Activated CD8-positive, alpha-beta memory T cell treated with anti-CD3 and anti-CD28 coated beads, Interleukin-2, amount 50 U/mL, for 4 hours (primary cell): ENCODE measurements around the gene THBD.

Experiments
- DNase-seq: peaks from one replicate; pipeline ENCODE4 v3.0.0-alpha.2; 2020

THBD gene

GRCh38 chr20:23083553-23084220 is 34.2 kb upstream of the THBD start:
- DNase-seq: no peak

- DNase-seq: no peak
Measured at GRCh38 chr20:23082846-23083552, 33.5 kb upstream of the THBD start.

GRCh38 chr20:23081263-23081819 is 31.9 kb upstream of the THBD start:
- no peak for DNase-seq

- DNase-seq: no peak
Measured at GRCh38 chr20:23080521-23080920, 31.0 kb upstream of the THBD start.

GRCh38 chr20:23079926-23080325 is 30.5 kb upstream of the THBD start:
- DNase-seq: no peak

GRCh38 chr20:23079016-23079351 is 29.5 kb upstream of the THBD start:
- no peak for DNase-seq

GRCh38 chr20:23078351-23079015 is 29.0 kb upstream of the THBD start:
- no peak for DNase-seq

GRCh38 chr20:23077277-23077676 is 27.8 kb upstream of the THBD start:
- DNase-seq: no peak

- DNase-seq: no peak
Measured at GRCh38 chr20:23074052-23074451, 24.6 kb upstream of the THBD start.

GRCh38 chr20:23072892-23073586 is 23.6 kb upstream of the THBD start:
- no peak for DNase-seq

GRCh38 chr20:23071996-23072395 is 22.5 kb upstream of the THBD start:
- DNase-seq: no peak

- no peak for DNase-seq
Measured at GRCh38 chr20:23071398-23071797, 21.9 kb upstream of the THBD start.

GRCh38 chr20:23069108-23069507 is 19.6 kb upstream of the THBD start:
- no peak for DNase-seq

- DNase-seq: no peak
Measured at GRCh38 chr20:23068283-23068682, 18.8 kb upstream of the THBD start.

- no peak for DNase-seq
Measured at GRCh38 chr20:23066772-23067171, 17.3 kb upstream of the THBD start.

GRCh38 chr20:23065266-23066201 is 16.1 kb upstream of the THBD start:
- no peak for DNase-seq

GRCh38 chr20:23063581-23063980 is 14.1 kb upstream of the THBD start:
- DNase-seq: no peak

- DNase-seq: no peak
Measured at GRCh38 chr20:23063168-23063567, 13.7 kb upstream of the THBD start.

GRCh38 chr20:23062632-23063031 is 13.2 kb upstream of the THBD start:
- DNase-seq: no peak

GRCh38 chr20:23061734-23062561 is 12.5 kb upstream of the THBD start:
- no peak for DNase-seq

GRCh38 chr20:23061262-23061661 is 11.8 kb upstream of the THBD start:
- no peak for DNase-seq
